Activated T-helper 9 cell treated with anti-CD3 and anti-CD28 coated beads, Interleukin-2, amount 50 U/mL, for 16 hours (primary cell): ENCODE data around the gene ACLY.
"Not testable (repeated sequence)": the region's sequence is repeated elsewhere in the genome, so short reads cannot be mapped to it uniquely, and the experiment has no call there.

ENCODE experiments used
- DNase-seq: peaks from one replicate; pipeline ENCODE4 v3.0.0-alpha.2; 2020; ENCODE audit warnings: low read depth

ACLY gene

DNA sequence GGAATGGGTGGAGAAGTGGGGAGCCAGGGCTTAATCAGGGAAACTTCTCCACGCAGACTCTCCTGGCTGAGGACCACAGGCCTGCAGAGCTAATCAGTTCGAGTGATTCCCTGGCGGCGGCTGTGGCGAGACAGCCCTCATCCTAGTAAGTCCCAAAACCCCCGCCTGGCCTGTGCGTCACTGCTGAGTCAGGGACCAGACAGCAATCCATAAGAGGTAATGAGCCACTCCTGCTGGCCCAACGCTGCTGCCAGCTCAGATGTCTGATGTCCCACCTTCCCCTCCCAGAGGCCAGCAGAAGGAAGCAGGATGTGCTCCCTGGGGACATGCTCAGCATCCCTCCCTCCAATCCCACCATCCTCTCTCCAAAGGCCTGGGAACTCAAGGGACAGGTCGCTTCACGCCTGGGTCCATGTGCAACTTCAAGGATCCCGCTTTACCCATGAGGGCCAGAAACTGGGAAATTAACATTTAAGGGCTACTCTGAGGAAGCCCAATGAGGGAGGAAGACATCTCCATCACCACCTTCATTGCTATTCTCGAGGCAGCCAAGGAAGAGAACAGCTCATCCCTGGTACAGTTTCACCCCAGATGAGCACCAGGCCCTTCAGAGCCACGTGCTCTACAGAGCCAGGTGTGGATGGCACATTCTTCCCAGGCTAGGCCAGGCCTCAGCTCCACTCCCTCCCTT, 7.9 kb downstream of the ACLY start:
- DNase-seq: no peak

DNA sequence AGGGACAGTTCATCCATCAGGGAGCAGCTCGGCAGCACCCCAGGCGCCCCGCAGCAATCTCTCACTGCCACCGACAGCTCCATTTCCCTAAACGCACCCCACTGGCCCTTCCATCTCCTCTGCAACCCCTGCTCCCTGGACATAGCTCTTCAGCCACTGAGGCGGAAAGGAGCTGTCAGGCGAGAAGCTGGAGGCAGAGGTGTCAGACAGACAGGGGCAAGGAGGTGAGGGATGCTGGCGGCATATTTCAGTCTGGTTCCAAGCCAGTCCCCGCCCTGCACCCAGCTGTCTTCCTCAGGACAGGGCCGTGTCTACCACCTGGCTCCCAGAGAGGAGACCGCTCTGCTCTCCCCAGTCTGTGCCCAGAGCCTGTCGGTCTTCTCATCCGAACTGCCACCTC, 9.7 kb downstream of the ACLY start:
- DNase-seq: no peak

- DNase-seq: no peak
Observed at GRCh38 chr17:41907633-41908539, 10.9 kb downstream of the ACLY start.

DNA sequence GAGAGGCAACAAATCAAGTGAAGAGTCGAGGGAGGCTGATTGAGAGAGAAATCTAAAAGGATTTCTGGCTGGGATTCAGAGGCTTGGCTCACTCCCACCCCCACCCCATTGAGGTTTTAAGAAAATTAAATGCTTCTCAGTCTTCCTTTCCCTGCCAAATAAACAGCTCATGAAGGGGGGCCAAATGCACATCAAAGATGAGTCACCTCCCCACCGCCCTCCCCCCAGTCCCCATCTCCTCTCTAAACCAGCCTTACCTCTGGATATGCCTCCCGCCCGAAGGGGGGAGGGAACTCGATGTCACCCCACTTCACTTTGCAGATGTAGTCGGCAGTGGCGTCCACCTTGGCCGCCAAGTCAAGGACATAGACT, 11.6 kb downstream of the ACLY start:
- no peak for DNase-seq

- no peak for DNase-seq
Observed at GRCh38 chr17:41906465-41907184, 12.1 kb downstream of the ACLY start.

DNA sequence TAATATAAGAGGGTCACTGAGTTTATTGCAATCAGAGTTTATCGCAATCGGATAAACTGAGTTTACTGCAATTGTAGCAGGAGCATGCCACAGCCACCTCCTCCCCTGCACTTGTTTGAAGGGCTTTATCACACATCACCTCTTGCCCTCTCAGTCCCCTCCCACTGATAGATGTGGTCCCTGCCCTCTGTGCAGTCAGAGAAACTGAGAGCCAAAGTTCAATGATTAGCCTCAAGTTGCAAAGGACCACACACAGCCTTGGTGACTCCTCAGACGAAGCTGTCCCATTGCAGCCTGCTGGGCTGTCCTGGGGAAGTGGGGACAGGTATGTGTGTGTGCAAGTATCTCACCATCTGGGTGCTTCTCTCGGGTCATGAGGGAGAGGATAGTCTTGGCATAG, 13.6 kb downstream of the ACLY start:
- no peak for DNase-seq

GRCh38 chr17:41904242-41904841, 14.4 kb downstream of the ACLY start:
- DNase-seq: no peak

DNA sequence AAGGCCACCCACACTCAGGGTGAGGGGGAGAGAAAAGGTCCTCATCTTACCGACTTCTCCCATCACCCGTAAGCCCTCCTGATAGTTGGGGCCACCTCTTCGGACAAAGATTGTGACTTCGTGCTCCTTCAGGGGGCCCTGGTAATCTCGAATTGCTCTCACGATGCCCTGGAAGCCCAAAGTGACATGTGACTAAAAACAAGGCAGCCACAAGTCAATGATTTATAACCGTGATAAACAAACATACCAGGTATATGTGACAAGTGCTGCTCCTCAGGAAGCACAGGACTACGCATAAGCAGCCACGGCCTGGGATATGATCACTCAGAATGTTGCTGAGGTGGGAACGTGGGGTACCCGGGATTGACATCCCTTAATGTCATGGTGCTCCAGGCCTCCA, 17.1 kb downstream of the ACLY start:
- DNase-seq: no peak

DNA sequence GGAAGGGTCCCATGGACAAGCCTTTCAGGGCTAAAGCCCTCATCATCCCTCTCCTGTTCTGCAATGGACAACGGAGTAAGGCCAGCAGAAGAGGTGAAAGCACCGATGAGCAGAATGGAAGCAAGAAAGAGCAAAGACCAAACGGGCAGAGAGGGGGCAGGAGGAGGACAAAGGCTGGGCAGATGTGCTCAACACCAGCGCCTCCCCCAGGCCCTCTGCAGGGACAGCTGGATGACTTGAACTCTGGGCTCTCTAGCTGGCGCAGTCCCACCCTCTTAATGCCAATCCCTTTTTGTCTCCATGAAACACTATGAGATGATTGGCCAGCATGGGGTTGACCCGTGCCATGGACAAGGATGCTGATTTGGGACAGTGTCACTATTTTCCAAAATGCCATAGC, 22.0 kb downstream of the ACLY start:
- no peak for DNase-seq

GRCh38 chr17:41895617-41896016, 23.1 kb downstream of the ACLY start:
- no peak for DNase-seq

DNA sequence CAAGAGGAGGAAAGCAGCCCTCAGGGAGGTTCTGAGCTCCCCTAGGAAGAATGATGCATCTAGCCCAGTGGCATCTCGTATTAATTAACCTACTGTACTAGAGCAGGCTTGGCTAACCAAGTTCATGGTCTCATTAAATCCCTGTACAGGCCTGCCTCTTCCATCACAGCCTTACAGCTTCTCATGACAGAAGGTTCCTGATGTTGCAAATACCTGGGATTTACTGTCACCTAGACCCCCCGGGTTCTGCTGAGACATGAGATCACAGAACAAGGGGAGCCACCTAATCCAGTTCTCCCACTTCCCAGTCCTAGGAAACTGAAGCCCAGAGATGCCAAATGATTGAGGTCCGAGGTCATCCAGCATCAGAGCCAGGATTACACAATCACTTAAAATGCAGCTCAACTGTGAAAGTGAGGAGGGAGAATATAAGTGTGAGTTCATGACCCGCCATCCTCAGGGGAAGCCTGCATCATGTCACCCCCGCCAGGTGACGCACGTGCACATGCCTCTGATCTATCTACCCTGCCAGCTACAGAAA, 23.9 kb downstream of the ACLY start:
- no peak for DNase-seq

- DNase-seq: no peak
Observed at GRCh38 chr17:41893384-41893783, 25.4 kb downstream of the ACLY start.

DNA sequence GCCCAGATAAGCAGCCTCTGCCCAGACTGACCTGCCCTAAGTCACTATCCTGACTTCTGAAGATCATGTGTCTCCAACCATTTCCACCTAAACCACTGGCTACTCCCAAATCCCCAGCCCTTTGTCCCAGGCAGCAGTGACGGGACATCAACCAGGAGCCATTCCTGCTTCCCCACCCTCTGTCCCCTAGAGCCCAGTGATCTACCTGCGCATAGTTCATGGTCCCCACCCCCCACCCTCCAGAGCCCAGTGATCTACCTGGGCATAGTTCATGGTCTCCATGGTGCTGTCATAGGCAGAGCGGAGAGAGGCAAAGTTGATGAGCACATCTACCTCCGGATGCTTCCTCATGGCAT, 26.8 kb downstream of the ACLY start:
- DNase-seq: no peak

DNA sequence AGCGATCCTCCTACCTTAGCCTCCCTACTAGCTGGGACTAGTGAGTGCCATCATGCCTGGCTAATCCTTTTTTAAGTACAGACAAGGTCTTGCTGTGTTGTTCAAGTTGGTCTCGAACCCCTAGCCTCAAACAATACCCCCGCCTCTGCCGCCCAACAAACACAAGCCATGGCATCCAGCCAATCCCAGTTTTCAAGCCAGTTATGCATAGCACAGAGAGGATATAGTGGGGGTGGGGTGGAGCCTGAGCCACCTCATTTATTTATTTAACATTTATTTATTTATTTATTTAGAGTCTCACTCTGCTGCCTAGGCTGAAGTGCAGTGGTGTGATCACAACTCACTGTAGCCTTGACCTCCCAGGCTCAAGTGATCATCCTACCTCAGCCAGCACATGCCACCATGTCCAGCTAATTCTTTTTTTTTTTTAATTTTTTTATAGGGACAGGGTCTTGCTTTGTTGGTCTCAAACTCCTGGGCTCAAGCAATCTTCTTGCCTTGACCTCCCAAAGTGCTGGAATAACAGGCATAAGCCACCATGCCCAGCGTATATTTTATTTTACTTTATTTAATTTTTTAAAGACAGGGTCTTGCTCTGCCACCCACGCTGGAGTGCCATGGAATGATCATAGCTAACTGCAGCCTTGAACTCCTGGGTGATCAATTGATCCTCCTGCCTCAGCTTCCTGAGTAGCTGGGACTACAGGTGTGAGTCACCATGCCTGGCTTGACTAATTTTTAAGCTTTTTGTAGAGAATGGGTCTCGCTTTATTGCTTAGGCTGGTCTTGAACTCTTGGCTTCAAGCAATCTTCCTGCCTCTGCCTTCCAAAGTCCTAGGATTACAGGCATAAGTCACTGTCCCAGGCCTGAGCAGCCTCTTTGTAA, 27.4 kb downstream of the ACLY start:
- DNase-seq: no peak

- no peak for DNase-seq
Observed at GRCh38 chr17:41888332-41888965, 30.3 kb downstream of the ACLY start.

GRCh38 chr17:41885733-41886132, 33.0 kb downstream of the ACLY start:
- no peak for DNase-seq

- no peak for DNase-seq
Observed at GRCh38 chr17:41882756-41883155, 36.0 kb downstream of the ACLY start.

GRCh38 chr17:41880130-41880529, 38.6 kb downstream of the ACLY start:
- no peak for DNase-seq

GRCh38 chr17:41874293-41874670, 44.5 kb downstream of the ACLY start:
- DNase-seq: not testable (repeated sequence)

DNA sequence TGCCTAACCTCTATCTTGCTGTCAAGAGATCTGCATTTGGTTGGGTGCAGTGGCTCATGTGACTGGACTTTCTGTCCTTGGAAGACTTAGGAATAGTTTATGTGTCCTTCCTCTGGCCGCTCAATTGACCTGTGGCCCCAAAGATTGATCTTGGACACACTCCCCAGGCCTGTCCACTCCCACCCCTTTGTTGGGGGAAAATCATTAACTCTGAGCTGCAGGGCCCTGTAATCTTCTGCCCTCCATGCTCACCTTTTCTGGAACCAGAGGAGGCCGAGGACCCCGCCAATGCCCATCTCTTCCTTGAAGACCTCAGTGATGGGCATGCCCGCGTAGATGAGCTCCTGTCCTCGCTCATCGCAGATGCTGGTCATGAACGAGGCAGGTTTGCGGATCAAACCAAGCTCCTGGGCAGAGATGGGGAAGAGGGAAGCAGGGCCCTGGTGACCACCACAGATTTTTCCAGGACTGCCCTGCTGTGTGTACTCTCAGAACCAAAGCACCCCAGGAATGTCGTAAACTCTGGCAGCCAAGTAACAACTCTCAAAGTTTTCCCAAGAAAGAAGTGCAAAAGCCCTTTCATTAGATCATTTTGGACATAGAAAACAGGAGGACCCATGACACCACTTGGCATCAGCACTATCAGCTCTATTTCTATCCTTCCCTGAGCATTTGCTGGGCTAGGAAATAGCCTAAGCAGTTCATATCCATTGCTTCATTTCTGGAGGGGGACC, 45.0 kb downstream of the ACLY start:
- DNase-seq: no peak
